NCI-H2196 treated with DMSO at 0.1 percent for 48 hours (cell line): ENCODE data around the gene EMP2.
"Not testable (repeated sequence)": the region's sequence is repeated elsewhere in the genome, so short reads cannot be mapped to it uniquely, and the experiment has no call there.

Experiments
- DNase-seq: peaks from one replicate; lab custom pipeline; 2025; ENCODE audit not compliant: unreplicated experiment; lab: John Stamatoyannopoulos, UW

The EMP2 gene, protein sequence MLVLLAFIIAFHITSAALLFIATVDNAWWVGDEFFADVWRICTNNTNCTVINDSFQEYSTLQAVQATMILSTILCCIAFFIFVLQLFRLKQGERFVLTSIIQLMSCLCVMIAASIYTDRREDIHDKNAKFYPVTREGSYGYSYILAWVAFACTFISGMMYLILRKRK

GRCh38 chr16:10579965-10580882 lies at the start of gene EMP2:
TSS of gene EMP2 (minus strand) at chr16:10580598. CDS start at chr16:10547617, 32,981 bp downstream.
- DNase-seq: peak; percentile 72

- DNase-seq: no peak
These were observed 49.2 kb upstream of the EMP2 start for GRCh38 chr16:10629592-10629963.

GRCh38 chr16:10625595-10626357 lies 45.4 kb upstream of the EMP2 start:
- no peak for DNase-seq

- no peak for DNase-seq
These were observed 44.1 kb upstream of the EMP2 start for GRCh38 chr16:10624527-10624926.

DNA sequence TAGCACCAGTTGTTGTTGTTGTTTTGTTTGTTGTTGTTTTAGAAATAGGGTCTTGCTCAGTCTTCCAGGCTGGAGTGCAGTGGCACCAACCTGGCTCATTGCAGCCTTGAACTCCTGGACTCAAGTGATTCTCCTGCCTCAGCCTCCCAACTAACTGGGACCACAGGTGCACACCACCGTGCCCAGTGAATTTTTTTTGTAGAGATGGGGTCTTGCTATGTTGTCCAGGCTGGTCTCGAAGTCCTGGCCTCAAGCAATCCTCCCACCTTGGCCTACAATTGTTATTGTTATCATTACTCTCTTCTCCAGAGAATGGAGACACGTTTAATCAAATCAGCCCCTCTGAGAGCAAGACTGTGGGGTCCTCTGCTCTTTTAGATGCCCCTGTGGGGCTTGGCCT lies 42.7 kb upstream of the EMP2 start:
- DNase-seq: no peak

- no peak for DNase-seq
These were observed 41.9 kb upstream of the EMP2 start for GRCh38 chr16:10622036-10622921.

GRCh38 chr16:10621216-10621949 lies 41.0 kb upstream of the EMP2 start:
- DNase-seq: not testable (repeated sequence)

- DNase-seq: no peak
These were observed 39.7 kb upstream of the EMP2 start for GRCh38 chr16:10620120-10620519.

- no peak for DNase-seq
These were observed 39.0 kb upstream of the EMP2 start for GRCh38 chr16:10619271-10619849.

DNA sequence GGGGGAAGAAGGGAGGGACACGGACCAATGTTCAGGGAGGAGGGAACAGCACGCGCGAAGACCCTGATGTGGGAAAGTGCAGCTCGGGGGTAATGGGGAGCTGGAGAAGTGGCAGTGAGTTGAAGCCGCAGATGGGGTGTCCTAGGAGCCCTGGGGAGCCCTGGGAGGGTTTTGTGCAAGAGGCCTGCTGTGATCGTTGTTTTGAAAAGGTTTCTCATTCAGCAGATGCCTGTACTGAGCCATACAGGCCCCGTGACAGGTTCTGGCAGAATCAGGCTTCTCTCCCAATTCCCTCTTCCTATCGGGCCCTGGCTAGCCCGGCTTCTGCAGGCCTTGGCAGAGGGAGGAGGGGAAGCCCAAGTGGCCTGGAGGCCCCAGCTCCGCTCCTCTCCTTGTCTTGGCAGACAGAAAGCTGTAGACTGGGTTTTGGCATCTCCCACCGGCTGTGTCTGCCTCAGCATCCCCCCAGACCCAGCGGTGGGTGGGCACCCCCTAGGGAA lies 38.4 kb upstream of the EMP2 start:
- no peak for DNase-seq

GRCh38 chr16:10617662-10618420 lies 37.4 kb upstream of the EMP2 start:
- DNase-seq: peak; percentile 29

GRCh38 chr16:10616756-10617640 lies 36.6 kb upstream of the EMP2 start:
- DNase-seq: peak; percentile 88

GRCh38 chr16:10616419-10616755 lies 36.0 kb upstream of the EMP2 start:
- no peak for DNase-seq

DNA sequence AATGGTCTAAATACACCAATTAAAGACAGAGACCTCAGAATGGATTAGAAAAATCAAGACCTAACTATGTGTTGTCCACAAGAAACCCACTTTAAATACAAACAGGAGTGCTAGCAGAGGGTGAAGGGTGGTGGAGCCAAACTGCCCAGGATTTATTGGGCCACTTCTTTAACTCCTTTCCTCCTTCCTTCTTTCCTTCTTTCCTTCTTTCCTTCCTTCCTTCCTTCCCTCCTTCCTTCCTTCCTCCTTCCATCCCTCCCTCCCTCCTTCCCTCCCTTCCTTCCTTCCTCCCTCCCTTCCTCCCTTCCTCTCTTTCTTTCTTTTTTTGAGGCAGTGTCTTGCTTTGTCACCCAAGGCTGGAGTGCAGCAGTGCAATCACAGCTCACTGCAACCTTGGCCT lies 34.3 kb upstream of the EMP2 start:
- DNase-seq: no peak

GRCh38 chr16:10613785-10614485 lies 33.5 kb upstream of the EMP2 start:
- no peak for DNase-seq

DNA sequence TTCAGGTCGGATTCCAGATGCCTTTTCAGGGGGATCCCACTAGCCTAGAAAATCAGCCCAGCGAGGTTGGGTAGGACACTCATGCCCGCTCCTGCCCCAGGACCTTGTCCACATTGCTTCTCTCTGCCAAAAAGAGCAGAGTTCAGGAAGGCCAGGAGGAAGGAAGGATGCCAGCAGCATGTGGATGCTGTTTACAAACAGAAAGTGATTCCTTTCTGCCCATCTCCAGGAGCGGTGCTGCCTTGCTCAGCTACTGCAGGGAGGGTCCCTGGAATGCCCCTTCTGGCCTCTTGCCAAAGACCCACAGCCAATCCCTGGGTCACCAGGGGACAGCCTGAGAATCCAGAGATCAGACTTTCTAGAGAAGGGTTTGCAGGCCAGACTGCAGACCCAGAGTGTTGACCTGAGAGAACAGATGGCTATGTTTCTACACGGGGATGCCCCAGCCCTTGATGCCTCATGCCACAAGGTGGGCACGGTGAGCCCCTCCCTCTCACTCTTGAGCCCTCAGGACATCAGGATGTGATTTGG lies 32.3 kb upstream of the EMP2 start:
- DNase-seq: no peak

GRCh38 chr16:10611825-10612342 lies 31.5 kb upstream of the EMP2 start:
- no peak for DNase-seq
